Measurements from ENCODE around the gene RPL22.

DNA sequence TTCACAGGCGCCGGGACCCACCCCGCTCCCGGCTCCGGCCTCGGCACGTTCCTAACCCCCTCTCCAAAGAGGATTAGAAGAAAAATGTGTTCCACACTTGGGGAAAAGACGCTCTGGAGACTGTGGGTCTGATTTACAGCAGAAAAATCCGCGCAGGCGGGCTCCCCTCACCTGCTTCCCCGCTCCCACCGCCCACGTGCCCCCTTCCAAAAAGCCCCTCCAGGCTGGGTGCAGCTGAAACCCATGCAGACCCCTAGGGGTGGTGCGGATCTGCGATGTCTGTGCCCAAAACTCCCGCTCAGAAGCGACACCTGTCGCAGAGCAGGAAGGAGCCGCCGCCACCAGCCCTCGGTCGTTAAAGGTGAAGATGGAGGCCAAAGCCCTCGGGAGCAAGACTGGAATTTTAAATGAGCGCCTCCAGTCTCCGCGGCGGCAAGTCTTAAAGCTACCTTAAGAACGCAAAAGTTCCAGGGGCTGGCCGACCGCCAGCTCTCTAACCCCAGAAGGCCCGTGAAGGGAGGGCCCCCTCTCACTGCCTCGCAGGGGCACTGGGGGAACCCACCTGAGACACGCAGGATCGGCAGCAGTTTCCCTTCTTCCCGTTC is 18.6 kb downstream of the RPL22 start:
- TF ChIP-seq, protein P1, sequence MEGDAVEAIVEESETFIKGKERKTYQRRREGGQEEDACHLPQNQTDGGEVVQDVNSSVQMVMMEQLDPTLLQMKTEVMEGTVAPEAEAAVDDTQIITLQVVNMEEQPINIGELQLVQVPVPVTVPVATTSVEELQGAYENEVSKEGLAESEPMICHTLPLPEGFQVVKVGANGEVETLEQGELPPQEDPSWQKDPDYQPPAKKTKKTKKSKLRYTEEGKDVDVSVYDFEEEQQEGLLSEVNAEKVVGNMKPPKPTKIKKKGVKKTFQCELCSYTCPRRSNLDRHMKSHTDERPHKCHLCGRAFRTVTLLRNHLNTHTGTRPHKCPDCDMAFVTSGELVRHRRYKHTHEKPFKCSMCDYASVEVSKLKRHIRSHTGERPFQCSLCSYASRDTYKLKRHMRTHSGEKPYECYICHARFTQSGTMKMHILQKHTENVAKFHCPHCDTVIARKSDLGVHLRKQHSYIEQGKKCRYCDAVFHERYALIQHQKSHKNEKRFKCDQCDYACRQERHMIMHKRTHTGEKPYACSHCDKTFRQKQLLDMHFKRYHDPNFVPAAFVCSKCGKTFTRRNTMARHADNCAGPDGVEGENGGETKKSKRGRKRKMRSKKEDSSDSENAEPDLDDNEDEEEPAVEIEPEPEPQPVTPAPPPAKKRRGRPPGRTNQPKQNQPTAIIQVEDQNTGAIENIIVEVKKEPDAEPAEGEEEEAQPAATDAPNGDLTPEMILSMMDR (IDR thresholded peaks at IDR 0.05; ENCODE audit: borderline replicate concordance, extremely low read depth, low read length, poor library complexity, severe bottlenecking) = no peak
- TF ChIP-seq EZH2 (IDR thresholded peaks at IDR 0.05; ENCODE audit: borderline replicate concordance, low read depth, low read length, severe bottlenecking) = no peak

Measured in DND-41 (cell line).